C4-2B (cell line): ENCODE measurements around the gene ZNF317.

Experiments
- H3K27ac ChIP-seq: fragments of 450-650 bp; 2 replicates; pipeline ENCODE4 v1.5.1; 2017
- CTCF ChIP-seq: fragments of 450-650 bp; conservative IDR thresholded peaks from 2 replicates; pipeline ENCODE4 v1.5.1; 2017; ENCODE audit warnings: mild to moderate bottlenecking
- ZFX ChIP-seq: fragments of 450-650 bp; IDR thresholded peaks from 2 replicates; pipeline ENCODE4 v1.6.1; 2017

The ZNF317 gene

DNA sequence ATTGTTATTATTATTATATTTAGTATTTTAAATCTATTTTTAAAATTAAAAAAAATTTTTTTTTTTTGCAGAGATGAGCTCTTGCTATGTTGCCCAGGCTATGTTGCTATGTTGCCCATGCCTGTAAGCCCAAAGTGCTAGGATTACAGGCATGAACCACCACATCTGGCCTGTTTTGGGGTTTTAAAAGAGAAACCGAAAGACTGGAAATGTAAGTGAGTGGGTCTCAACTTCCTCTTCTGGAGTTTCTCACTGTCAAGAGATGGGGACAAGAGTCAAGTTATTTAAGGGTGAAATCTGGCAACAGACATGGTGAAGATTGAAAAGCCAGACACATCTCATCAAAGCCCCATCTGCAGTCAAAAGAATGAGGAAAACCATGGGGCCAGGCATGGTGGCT is 9.2 kb upstream of the ZNF317 start:
- H3K27ac ChIP-seq, result no peak overlapping the region
- no peak for TF ChIP-seq CTCF
- TF ChIP-seq ZFX, result no peak

GRCh38 chr19:9132422-9132821 is 7.8 kb upstream of the ZNF317 start:
- no peak overlapping the region for H3K27ac ChIP-seq
- no peak for TF ChIP-seq CTCF
- TF ChIP-seq ZFX, result no peak

GRCh38 chr19:9139609-9140158 is 513 bp upstream of the ZNF317 start:
- H3K27ac ChIP-seq, result peak overlapping the region; percentile 91
- no peak for TF ChIP-seq CTCF

DNA sequence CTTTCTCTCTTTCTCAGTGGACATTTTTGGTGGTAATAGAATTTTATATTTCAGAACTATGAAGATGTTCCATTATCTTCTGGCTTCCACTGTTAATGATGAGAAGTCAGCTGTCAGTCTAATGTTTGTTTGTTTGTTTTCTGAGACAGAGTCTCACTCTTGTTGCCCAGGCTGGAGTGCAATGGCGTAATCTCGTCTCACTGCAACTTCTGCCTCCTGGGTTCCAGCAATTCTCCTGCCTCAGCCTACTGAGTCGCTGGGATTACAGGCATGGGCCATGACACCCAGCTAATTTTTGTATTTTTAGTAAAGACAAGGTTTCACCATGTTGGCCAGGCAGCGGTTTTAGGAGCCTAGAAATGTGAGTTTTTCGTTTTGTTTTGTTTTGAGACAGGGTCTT is 4.7 kb downstream of the ZNF317 start:
- no peak overlapping the region for H3K27ac ChIP-seq
- TF ChIP-seq CTCF (no peak), ZFX (no peak)

GRCh38 chr19:9146882-9147281 is 6.7 kb downstream of the ZNF317 start:
- no peak for TF ChIP-seq ZFX
- TF ChIP-seq CTCF, result no peak
- no peak overlapping the region for H3K27ac ChIP-seq

- TF ChIP-seq CTCF (no peak), ZFX (no peak)
- no peak overlapping the region for H3K27ac ChIP-seq
These were observed 8.5 kb downstream of the ZNF317 start for GRCh38 chr19:9148697-9149096.

DNA sequence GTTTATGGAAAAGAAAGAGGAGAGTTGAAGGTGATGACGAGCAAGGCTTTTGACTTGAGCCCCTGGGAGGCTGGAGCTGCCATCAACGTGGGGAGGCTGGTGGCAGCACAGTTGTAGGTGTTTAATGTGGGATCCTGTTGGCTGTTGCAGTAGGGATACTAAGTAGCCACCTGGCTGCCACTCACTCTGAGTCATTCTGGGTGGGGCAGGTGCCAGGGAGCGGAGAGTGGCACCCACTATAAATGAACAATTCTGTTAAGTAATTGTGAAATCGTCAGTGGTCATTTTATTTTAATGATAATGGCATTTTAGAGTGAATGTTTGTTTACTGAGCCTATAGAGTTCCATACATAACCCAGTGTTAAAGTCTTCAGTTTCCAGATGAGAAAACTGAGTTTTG is 9.8 kb downstream of the ZNF317 start:
- TF ChIP-seq ZFX, result no peak
- no peak for TF ChIP-seq CTCF
- no peak overlapping the region for H3K27ac ChIP-seq
